GM19397 (cell line): ENCODE data around the gene PTPRE.

ENCODE experiments used
- ATAC-seq: cut with Tn5 transposase; IDR thresholded peaks from one replicate; pipeline ENCODE4 v1.9.1; 2021; ENCODE audit warnings: mild to moderate bottlenecking, moderate library complexity; ENCODE audit not compliant: unreplicated experiment

The PTPRE gene

DNA sequence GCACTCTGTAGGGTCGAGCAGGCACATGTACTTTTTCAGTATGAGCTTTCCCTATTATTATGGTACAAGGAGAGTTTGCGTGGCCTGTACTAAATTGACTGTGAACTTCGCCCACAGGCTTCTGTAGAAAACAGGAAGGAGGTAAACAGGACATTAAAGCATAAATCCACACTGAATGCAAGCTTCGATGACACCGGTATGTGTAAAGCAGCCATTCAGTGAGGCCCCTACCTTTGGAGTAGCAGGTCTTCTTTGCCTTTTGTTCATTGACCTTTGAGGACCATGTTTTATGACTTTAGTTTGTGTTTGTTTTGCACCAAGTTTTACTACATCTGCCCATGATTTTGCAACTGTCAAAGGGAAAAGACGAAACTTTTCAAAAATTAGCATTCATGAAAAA is 204.8 kb downstream of the PTPRE start:
- ATAC-seq, result no peak

- no peak for ATAC-seq
Measured at GRCh38 chr10:128113026-128113425, 206.1 kb downstream of the PTPRE start.

GRCh38 chr10:128114901-128115300 is 208.0 kb downstream of the PTPRE start:
- ATAC-seq, result no peak

DNA sequence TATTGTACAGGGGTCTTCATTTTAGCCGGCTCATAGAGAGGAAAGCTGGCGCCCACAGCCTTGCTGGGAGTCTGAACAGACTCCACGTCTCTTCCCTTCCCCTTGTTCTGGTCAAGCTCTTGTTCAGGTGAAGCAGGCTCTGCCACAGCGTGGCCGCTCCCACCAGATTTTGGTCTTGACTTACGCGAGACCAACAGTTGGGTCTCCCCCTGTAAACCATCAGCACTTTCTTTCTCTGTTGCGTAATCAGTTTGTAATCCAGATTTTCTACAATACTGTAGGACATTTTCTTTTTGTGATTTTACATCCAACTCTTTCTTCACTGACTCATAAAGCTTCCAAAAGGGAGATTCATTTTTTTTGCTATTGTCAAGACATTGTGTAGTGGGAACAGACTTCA is 208.5 kb downstream of the PTPRE start:
- ATAC-seq, result no peak

DNA sequence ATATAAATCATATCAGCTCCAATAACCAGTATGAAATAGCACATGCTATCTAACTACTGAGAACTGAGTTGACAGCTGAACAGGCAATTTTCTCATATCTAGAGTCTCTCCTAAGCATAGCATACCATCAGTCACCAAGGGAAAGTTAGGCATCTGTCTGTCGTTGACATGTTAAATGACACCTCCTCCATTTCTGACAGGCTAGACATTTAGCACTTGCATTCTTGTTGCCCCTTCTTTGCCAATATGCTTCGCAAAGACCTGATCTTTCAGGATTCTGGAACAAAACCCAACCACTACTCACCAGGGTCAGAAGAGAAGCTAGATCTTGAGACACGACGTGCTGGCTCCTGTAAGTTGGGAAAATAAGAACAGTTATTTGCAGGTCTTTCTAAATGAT is 209.3 kb downstream of the PTPRE start:
- ATAC-seq, result no peak

DNA sequence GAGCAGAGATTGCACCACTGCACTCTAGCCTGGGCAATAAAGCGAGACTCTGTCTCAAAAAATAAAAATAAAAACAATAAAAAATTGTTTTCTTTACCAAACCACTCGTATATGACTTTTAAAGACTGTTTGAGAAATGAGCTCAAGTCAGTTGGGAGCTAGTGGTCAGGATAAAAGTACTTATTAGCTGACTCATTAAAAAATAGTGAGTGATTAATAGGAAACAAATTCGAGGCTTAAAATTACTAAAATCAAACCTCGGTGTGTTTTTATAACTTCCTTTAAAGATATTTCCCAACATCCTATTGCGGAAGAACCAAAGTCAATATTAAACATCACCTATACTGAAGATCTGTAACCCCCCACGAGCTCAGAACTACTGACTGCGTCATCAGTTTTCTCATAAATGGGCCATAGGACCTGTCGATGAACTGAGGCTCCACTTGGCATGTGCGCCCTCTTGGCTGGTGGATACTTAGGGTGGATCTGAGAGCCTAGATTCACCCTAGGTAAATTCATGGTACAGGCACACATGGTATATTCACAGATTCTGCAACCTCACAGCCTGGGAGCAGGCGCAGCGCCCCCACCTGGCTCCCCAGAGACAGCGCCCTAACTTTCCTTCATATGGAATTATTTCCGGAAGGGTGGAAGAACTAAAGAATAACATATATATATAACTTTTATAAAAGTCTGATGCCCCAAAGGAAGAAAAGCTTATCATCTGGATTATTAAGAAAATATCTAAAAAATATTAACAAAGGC is 210.1 kb downstream of the PTPRE start:
- no peak for ATAC-seq

GRCh38 chr10:128121750-128122412 is 215.0 kb downstream of the PTPRE start:
- ATAC-seq, result no peak

DNA sequence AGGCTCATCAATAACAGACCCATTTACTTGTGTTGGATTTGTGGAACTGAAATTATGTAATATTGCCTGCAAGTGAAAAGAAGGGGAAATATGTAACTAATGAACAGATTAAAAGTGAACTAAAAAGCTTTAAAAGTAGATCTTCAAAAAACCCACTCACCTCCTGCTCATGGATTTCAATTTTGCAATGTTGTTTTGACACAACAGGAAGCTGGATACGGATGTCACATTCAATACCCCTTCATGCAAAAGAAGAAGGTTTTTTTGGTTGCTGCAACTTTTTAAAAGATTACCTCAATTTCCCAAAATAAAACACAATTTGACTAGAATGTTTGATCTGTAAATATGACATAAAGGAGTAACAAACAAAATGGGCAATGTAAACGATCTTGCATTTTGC is 216.0 kb downstream of the PTPRE start:
- no peak for ATAC-seq

DNA sequence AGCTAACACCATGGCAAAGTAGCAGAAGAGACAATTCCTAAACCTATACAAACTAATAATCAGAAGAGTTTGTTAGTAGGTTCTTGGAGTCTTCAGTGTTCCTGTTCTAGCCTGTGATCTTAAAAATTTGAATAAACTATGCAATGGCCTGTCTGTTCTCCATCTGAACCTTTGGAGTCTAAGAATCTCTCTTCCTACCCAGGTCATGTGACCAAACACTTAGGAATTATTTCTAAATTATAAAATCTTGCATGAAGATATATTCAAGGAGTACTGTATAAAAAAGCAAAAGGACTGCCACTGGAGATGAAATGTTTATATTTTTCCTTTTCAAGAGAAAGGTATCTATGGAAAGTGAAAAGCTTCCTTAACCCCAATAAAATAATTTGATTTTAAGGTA is 216.9 kb downstream of the PTPRE start:
- no peak for ATAC-seq

DNA sequence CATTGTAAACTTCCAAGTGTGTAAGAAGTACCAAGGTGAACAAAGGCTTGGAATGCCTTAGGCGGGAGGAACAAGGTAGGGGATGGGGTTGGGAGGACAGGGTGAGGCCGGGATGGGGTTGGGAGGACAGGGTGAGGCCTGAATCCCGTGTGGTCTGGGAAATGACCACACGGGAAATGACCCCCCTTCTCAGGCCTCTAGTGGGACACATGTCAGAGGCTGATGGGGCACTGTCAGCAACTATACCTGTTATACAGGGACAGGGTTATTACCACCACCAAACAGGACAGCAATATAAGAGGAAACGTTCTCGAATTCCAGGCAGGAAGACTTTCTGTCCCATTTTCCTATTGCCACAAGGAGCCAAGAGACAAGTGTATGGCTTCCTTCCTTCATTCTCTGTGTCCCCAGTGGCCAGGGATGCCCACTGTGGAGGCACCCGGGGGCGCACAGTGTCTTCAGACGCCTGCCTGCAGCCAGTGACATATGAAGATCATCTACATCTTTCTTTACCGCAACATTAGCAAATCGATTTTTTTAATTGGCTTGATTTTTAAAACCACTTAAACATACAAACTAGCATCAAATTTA is 218.0 kb downstream of the PTPRE start:
- no peak for ATAC-seq

GRCh38 chr10:128125416-128125943 is 218.6 kb downstream of the PTPRE start:
- no peak for ATAC-seq

DNA sequence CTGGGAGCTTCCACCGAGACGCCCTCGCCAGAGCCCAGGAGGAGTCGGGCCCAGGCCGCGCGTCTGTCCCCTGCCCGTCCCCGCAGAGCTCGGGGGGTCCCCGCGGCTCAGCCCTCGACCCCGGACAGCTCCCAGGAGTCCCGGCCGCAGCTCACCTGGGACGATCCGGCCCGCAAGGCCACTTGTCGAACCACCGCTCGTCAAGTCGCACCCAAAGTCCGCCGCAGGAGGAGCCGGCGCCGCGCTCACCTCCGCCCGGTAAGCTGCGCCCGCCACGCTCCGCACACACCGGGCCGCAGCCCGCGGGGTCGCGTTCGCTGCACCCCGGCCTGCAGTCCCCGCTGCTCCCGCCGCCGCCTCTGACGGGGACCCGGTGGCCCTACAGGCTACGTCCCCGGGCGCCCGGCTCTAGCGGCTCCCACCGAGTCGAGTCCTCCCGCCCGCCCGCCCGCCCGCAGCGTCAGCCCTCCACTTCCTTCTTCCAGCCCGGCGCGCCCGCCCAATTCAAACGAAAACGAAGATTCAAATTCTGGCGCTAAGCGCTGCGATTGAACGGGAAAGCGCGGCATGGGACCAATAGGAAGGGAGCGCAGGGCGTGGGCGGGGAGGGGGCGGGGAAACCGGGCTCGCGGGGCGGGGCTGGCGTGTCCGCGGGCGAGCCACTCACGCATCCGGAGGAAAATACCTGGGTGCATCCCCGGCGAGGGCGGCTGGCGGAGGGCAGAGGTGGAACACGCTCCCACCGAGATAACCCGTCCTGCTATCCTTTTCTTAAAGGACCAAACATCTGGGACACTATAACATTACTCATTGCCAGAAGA is 219.3 kb downstream of the PTPRE start, which contains the start of gene MKI67:
TSS of gene MKI67 (minus strand) at position 480 of the 821 bp plus-strand sequence. CDS start 756 bp downstream, outside the sequence.
- ATAC-seq, result peak; percentile 75

- ATAC-seq, result no peak
Measured at GRCh38 chr10:128128582-128128981, 221.7 kb downstream of the PTPRE start.

- ATAC-seq, result no peak
Measured at GRCh38 chr10:128130051-128130450, 223.1 kb downstream of the PTPRE start.
